ENCODE data around the gene UGT1A8. TPM values are rescaled to one million over a fixed set of nuclear protein-coding genes. Genes with fewer than 3 reads are reported as not detected.
"Not testable (repeated sequence)": the region's sequence is repeated elsewhere in the genome, so short reads cannot be mapped to it uniquely, and the experiment has no call there.

The UGT1A8 gene
- total RNA-seq, 1 donor from 2014 or later: not detected

DNA sequence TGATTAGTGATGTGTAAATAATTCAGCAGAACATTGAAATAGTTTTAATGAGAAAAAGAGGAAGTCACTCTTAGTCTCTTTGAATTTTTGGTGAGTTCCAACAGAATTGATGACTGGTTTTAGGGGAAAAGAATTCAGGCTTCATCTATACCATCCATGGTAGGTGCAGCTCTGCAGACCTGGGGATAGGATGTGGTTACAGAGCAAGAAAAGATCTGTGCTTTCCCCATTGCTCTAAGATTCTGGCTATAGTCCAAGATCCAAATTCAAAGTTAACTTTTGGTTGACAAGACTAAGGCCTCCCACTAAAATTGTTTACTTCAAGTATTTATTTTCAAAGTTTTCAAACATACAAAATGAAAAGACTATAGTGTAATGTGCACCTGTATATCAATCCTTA, 22.4 kb downstream of the UGT1A8 start:
- DNase-seq (ENCODE audit: low read depth, low spot score): no peak

DNA sequence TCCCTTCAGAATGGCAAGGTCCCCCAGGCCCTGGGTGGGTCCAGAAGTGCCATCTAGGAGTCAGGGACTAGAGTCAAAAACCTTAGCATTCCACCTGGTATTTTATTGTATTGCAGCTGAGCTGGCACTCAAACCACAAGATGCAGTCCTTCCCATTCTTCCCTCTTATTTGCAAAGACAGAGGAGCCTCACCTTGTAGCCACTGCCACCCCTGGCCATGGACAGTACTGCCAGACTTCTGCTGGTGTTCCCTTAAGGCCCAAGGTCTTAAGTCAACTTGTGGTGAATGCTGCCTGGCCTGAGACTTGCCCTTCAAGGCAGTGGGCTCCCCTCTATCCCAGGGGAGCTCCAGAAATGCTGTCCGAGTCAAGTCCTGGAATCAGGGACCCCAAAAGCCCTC, 25.7 kb downstream of the UGT1A8 start:
- DNase-seq (ENCODE audit: low read depth, low spot score): no peak

DNA sequence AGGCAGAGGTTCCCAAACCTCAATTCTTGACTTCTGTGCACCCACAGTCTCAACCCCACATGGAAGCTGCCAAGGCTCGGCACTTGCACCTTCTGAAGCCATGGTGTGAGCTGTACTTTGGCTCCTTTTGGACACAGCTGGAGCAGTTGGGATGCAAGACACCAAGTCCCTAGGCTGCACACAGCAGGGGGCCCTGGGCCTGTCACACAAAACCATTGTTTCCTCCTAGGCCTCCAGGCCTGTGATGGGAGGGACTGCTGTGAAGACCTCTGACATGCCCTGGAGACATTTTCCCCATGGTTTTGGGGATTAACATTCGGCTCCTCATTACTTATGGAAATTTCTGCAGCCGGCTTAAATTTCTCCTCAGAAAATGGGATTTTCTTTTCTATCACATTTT, 28.6 kb downstream of the UGT1A8 start:
- DNase-seq (ENCODE audit: low read depth, low spot score): not testable (repeated sequence)

DNA sequence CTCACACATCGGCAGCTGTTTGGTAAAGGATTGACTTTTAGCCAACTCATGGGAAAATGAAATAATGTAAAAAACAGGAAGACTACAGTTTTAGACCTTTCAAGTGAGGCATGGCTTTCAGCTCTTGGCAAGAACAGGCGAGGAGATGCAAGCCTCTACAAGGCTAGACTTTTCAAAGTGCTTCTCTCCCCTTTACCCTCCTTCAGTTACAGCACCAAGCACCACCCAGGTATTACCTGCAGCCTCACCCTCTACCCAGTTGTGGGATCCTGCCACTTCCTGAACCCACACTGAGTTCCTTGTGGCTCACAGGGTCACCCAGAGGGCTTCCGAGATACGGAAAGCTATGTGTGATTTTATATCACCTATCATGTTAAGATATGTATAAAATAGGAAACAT, 33.5 kb downstream of the UGT1A8 start:
- DNase-seq (ENCODE audit: low read depth, low spot score): no peak

DNA sequence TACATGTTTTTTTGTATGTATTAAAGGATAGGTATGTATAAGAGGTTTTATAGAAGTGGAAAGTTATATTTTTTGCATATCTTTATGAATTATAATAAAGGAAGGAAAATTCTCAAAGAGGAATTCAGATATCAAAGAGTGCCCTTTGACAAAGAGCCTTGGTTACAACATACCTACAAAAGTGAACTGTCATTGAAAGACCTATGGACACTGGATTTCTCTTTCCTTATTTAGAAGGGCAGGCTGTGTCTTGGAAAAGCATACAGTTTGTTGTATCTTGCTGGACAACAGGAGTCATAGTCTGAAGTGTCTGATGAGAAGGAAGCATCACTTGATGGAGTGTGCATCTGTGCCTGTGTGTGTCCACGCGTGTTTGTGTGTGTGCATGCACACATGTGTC, 34.0 kb downstream of the UGT1A8 start:
- DNase-seq (ENCODE audit: low read depth, low spot score): no peak

DNA sequence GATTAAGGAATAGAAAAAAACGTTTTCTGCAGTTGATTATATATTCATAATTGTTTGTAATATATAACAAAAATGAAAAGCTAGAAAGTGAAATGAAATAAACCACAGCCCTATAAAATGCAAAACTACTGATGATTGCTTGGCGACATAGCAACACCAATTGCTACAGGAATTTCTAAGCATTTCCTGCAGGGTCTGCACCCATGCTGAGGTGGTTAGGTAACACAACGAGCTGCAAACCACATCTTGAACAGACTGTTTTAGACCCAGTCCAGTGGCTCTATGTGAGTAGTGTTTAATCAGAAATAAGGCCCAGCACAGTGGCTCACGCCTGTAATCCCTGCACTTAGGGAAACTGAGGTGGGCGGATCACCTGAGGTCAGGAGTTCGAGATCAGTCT, 37.1 kb downstream of the UGT1A8 start:
- no peak for DNase-seq (ENCODE audit: low read depth, low spot score)

DNA sequence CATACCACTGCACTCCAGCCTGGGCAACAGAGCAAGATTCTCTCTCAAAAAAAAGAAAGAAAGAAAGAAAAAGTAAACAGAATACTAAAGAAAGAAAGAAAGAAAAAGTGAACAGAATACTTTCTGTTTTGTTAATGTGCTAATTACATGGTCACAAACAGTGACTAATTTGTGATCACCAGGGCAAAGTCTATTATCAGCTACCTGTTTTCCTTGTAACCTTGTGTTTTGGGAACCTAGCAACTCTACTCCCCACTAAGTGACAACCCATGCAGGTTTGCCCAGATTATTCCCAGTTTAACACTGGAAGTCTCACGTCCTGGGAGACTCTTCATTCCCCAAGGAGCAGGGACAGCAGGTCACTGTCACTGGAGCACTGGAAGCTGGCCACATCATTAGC, 37.6 kb downstream of the UGT1A8 start:
- DNase-seq (ENCODE audit: low read depth, low spot score): no peak

DNA sequence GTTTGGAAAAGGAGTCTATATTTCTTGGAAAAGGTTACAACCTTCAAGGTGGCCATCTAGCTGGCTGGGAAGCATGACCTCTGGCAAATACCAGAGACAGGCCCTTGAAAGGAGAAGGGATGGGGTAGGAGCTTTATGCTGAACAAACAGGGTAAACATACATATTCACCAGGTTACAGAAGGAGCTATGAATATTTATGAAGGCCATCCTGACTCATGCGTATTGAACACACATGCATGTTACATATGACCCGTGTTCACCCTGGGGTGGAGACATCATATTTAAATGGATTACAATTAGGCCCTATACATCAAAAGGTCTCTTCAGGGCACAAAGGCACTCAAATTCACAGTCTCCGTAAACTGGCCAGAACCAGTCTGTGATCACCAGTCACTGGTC, 38.5 kb downstream of the UGT1A8 start:
- not testable (repeated sequence) for DNase-seq (ENCODE audit: low read depth, low spot score)

DNA sequence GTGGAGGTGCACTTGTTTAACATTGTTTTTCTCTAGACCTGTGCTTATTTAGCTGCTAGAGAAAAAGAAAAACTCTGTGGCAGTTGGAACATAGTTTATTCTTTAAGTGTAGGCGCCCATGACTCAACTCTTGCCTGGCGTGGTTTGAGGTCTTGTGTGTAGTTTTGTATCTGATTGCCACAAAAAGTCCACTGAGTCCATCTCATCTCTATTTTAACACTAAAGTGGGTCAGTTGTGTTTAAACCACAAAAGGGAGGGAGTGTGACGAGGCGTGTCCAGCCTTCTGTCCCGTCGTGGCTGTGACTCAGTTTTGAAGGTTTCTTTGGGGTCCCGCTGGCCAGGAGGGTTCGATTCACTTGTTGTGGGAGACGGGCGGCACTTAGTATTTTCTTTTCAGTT, 39.0 kb downstream of the UGT1A8 start:
- no peak for DNase-seq (ENCODE audit: low read depth, low spot score)

DNA sequence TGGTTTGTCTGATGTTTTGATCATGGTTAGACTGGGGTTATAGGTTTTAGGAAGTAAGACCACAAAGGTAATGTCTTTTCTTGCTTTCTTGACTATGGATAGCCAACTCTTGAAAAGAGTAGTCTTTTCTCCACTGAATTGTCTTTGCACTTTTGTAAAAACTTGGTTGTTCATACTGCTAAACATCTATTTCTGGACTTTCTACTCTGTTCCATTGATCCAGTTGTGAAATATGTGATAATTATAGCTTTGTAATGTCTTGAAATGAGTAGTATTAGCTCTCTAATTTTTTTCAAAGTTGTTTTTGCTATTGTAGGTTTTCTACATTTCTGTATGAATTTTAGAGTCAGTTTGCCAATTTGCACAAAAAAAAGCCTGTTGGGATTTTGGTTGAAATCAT, 41.2 kb downstream of the UGT1A8 start:
- no peak for DNase-seq (ENCODE audit: low read depth, low spot score)

DNA sequence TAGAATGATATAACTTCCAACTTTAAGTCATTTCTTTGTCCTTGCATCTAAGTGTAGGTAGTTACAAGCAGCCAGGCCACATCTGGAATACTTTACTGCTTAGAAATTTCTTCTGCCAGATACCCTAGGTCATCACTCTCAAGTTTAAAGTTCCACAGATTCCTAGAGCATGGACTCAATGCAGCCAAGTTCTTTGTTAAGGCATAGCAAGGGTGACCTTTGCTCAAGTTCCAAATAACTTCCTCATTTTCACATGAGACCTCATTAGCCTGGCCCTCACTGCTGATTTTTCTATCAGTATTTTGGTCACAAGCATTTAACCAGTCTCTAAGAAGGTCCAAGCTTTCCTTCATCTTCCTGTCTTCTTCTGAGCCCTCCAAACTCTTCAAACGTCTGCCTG, 46.5 kb downstream of the UGT1A8 start:
- DNase-seq (ENCODE audit: low read depth, low spot score): no peak

DNA sequence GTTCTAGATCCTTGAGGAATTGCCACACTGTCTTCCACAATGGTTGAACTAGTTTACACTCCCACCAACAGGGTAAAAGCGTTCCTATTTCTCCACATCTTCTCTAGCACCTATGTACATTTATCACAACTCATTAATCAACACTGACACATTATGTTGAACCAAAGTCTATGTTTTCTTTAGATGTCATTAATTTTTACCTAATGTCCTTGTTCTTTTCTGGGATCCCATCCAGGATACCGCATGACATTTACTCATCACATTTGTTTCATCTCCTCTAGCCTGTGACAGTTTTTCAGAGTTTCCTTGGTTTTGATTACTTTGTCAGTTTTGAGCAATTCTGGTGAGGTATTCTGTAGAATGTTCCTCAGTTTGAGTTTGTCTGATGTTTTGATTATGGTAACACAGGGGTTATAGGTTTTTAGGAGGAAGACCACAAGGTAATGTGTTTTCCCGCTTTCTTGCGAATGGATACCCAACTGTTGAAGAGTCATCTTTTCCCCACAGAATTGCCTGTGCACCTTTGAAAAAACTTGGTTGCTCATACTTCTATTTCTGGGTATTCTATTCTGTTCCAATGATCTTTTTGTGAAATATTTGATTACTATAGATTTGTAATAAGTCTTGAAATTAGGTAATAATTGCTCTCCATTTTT, 51.3 kb downstream of the UGT1A8 start:
- DNase-seq (ENCODE audit: low read depth, low spot score): no peak

DNA sequence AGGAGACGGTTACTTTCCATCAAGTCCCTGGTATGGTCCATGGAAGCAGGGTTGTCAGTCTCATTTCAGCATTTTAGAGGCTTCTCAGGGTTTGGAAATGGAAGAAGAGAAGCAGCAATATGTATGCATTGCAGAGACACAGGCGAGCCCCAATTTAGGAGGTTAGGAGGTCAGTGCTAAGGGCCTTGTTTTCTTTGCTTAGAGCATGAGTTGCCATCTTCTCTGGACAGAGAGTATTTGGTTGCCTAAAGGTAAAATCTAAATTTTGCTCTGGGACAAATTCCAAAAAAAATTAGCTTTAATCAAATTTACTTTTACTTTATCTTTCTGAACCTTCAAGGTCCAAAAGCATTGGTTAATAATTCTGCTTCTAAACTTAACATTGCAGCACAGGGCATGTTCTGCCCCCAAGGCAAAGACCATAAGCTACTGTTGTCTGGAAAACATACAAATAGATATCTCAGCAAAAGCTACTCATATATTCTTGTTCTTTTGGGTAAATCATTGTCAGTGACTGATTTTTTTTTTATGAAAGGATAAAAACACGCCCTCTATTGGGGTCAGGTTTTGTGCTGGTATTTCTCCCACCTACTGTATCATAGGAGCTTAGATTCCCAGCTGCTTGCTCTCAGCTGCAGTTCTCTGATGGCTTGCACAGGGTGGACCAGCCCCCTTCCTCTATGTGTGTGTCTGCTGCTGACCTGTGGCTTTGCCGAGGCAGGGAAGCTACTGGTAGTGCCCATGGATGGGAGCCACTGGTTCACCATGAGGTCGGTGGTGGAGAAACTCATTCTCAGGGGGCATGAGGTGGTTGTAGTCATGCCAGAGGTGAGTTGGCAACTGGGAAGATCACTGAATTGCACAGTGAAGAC, 54.1 kb downstream of the UGT1A8 start, which contains the start of gene UGT1A9:
Gene UGT1A9, plus strand, starts transcription at position 609 of the 872 bp plus-strand sequence. Its CDS starts 37 bp downstream, at position 646.
- no peak for DNase-seq (ENCODE audit: low read depth, low spot score)

DNA sequence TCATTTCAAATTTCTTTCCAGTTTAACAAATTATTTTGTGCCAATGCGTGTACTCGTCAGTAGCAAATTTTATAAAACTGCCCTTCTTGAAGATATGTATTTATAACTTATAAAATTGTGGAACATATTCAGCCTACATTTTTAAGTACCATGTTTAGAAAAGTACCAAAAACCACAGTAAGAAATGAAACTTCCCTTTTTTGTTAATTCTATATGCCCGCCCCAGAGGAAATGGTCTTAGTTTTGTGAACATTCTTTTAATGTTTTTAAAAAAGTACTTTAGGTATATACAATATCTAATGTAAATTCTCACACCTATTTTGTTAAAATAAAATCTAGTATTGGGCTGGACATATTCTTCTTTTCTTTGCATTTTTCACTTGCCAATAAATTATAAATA, 55.5 kb downstream of the UGT1A8 start:
- no peak for DNase-seq (ENCODE audit: low read depth, low spot score)

DNA sequence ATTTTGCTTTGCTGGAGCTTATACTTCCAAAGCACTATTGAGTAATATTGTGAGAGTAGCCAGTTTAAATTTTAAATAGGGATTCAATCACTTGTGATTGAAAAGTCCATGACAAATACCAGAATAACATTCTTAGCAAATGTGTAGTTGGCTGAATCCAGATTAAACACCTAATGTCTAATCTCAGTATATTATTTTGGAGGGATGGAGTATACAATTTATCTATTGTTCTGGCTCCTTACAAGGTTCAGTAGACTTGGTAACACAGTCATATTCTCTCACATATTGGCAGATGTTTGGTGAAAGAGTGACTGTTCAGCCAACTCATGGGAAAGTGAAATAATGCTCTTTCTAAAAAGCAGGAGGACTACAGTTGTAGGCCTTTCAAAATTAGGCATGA, 56.5 kb downstream of the UGT1A8 start:
- no peak for DNase-seq (ENCODE audit: low read depth, low spot score)

DNA sequence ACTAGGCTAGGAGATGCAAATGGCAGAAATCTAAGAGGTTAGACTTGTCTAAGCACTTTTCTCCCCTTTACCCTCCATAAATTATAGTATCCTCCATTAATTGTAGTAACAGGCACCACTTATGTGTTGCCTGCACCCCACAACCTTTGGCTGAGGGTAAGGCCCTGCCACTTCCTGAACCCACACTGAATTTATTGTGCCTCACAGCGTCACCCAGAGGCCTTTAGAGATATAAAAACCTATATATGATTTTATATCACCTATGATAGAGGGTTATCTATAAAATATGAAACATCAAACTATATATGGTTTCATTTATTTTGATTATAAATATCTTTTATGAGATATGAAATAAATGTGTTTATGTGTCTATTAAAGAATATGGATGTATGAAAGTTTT, 56.9 kb downstream of the UGT1A8 start:
- no peak for DNase-seq (ENCODE audit: low read depth, low spot score)

DNA sequence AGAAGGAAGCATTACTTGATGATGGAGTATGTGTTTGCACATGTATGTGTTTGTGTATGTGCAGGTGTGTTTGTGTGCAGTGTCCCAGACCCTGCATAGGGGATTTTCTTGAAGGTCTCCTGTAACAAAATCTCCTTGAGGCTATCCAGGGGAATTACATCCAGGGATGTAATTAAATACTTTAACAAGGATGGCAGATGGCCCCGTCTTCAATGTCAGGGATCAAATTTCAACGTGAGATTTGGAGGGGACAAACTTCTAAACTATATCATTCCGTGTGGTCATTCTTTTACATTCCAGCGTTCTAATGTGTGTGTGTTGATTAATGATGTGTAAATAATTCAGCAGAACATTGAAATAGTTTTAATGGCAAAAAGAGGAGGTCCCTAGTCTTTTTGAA, 57.6 kb downstream of the UGT1A8 start:
- no peak for DNase-seq (ENCODE audit: low read depth, low spot score)

DNA sequence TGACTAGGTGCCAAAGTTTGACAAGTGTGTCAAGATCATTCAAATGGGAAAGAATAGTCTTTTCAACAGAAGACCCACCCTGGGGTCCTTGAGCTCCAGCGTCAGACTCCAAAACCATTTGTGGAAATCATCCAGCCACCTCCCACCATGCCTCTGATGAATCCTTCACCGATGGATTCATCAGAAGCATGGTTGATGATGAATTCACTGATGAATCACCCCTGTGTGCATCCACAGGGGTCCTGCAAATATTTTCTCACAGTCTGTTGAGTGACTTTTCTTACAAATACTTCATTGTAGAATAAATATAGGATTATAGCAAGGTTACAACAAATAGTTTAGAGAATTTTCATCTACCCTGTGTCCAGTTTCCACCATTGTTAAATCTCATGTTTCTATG, 58.6 kb downstream of the UGT1A8 start:
- DNase-seq (ENCODE audit: low read depth, low spot score): no peak

DNA sequence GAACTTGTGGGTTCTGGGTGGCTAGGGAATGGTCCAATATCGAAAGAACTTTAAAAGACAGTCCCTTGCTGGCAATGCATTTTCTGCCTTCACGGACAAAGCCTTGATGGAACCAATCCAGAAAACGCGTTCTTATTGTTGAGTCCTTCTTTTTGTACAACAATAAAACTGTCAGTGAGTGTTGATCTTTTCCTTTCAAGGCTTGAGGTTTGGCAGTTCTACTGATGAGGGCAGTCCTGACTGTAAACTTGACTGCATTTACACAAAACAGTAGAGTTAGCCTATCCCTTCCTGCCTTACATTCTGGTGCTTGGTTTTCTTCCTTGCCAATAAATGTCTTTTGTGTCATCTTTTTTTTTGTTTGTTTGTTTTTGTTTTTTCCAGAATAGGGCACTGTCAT, 61.8 kb downstream of the UGT1A8 start:
- DNase-seq (ENCODE audit: low read depth, low spot score): no peak

DNA sequence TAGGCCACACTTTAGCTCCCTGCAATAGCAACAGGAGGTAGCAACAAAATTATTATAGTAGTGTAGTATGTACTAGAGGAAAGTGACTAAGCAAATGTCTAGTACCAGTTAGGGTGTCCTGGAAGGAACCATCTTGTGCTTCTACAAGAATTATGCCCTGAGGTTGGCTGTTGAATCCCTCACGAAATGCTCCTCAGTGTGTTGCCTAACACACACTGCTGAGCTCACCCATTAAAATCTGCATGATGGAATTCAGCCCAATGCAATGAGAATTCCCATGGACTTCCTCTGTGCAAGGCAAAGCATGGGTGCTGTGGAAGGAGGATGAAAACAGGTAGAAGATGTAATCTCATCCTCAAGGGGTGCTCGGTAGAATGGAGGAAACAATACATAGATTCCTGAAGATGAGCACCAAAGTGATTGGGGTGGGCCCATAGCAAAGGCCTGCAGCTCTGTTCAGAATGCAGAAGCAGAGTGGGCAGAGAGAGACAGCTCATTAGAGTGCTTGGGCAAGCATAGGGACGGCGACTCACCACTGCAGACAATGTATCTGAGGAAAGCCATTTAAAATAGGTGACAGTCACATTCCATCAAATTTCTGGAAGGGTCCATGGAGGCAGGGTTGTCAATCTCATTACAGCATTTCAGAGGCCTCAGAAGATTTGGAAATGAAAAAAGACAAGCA, 63.1 kb downstream of the UGT1A8 start:
- no peak for DNase-seq (ENCODE audit: low read depth, low spot score)

DNA sequence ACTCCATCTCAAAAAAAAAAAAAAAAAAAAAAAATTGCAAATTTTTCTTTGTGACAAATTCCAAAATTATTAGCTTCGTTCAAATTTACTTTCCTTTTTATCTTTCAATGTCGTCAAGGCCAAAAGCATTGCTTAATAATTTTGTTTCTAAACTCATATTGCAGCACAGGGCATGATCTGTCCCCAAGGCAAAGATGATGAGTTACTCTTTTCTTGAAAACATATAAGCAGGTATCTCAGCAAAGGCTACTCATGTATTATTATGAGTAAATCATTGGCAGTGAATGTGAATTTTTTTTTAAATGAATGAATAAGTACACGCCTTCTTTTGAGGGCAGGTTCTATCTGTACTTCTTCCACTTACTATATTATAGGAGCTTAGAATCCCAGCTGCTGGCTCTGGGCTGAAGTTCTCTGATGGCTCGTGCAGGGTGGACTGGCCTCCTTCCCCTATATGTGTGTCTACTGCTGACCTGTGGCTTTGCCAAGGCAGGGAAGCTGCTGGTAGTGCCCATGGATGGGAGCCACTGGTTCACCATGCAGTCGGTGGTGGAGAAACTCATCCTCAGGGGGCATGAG, 64.2 kb downstream of the UGT1A8 start, which contains the start of gene UGT1A7:
Gene UGT1A7, plus strand, starts transcription at position 381 of the 579 bp plus-strand sequence. Its CDS starts 37 bp downstream, at position 418.
- no peak for DNase-seq (ENCODE audit: low read depth, low spot score)

DNA sequence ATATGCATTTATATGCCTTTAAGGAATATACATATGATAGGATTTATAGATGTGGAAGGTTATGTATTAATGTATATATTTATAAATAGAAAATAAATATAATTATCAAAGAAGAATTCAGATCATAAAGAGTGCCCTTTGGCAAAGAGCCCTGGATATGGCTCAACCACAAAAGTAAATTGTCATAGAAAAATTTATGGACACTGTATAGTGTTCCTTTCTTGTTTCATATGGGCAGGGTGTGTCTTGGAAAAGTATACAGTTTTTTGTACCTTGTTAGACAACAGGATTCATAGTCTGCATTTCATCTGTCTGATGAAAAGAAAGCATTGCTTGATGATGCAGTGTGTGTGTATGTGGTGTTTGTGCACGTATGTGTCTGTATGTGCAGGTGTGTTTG, 67.2 kb downstream of the UGT1A8 start:
- DNase-seq (ENCODE audit: low read depth, low spot score): no peak

All from pulmonary artery endothelial cell (primary cell).